Measurements from ENCODE around the gene DNAH14. TPM values are rescaled to one million over a fixed set of nuclear protein-coding genes. Genes with fewer than 3 reads are reported as not detected.
"Not testable (repeated sequence)": the region's sequence is repeated elsewhere in the genome, so short reads cannot be mapped to it uniquely, and the experiment has no call there.

The DNAH14 gene
- total RNA-seq, 1 donor from 2014 or later: 84.7 TPM

DNA sequence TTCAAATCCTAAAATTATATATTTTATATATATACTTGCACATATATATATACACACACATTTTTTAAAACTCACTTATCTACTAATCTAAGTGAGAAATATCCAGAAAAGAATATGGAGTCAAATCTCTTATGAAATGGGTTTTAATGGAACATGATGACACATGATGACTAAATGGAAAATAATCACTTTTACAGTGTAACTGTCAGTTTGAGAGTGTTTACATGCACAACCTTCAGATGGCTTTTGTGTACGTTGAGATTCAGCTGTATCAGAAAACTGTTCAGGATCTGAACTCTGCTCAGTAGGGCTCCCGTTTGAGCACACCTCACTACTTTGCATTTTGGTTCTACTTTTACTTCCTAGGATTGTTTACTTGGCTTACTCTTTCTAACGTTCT, 189.8 kb downstream of the DNAH14 start:
- peaks cover 11% of the 10 kb centered on the region for H3K36me3 Mint-ChIP-seq
- H3K27ac Mint-ChIP-seq: no peak overlapping the region
- TF ChIP-seq CTCF (IDR thresholded peaks at IDR 0.05; ENCODE audit: unreplicated experiment): no peak
- H3K27me3 Mint-ChIP-seq (ENCODE audit: low read depth): no peaks in the 10 kb centered on the region
- peaks cover 2% of the 10 kb centered on the region for H3K4me1 Mint-ChIP-seq
- peaks cover 3% of the 10 kb centered on the region for H3K9me3 Mint-ChIP-seq
- no peak overlapping the region for H3K4me3 Mint-ChIP-seq
- no peak for DNase-seq (ENCODE audit: low spot score in 2 of 2, unreplicated experiment in 2 of 2)

DNA sequence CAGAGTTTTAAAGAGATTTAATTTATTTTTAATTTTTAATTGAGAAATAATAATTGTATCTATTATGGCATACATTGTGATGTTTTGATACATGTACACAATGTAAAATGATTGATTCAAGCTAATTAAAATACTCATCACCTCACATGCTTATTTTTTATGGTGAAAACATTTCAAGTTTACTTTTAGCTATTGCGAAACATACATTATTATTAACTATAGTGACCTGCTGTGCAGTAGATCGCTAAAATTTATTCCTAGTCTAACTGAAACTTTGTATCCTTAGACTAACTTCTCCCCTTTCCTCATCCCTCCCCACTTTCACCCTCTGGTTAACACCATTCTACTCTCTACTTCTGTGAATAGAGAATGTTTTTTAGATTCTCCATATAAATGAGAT, 191.6 kb downstream of the DNAH14 start:
- DNase-seq (ENCODE audit: low spot score in 2 of 2, unreplicated experiment in 2 of 2): no peak
- no peaks in the 10 kb centered on the region for H3K27me3 Mint-ChIP-seq (ENCODE audit: low read depth)
- peaks cover 21% of the 10 kb centered on the region for H3K9me3 Mint-ChIP-seq
- TF ChIP-seq CTCF (IDR thresholded peaks at IDR 0.05; ENCODE audit: unreplicated experiment): no peak
- no peak overlapping the region for H3K27ac Mint-ChIP-seq
- no peak overlapping the region for H3K4me3 Mint-ChIP-seq
- peaks cover 2% of the 10 kb centered on the region for H3K4me1 Mint-ChIP-seq
- H3K36me3 Mint-ChIP-seq: peaks cover 28% of the 10 kb centered on the region

DNA sequence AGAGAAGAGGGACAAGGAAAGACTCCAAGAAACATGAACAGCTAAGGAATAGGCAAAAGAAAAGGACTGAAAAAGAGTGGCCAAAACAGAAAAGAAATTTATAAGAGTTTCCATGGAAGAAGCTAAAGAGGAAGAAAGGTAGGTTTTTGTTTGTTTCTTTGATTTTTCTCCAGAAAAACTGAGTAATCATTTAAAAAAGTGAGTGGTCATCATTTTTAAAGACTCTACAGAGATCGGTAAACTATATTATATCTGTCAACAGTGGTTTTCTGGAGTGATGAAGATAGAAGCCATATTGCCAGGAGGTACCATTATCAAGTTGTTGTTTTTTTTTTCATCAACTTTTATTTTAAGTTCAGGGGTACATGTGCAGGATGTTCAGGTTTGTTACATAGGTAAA, 202.4 kb downstream of the DNAH14 start:
- no peak overlapping the region for H3K27ac Mint-ChIP-seq
- H3K27me3 Mint-ChIP-seq (ENCODE audit: low read depth): no peaks in the 10 kb centered on the region
- H3K36me3 Mint-ChIP-seq: peaks cover 63% of the 10 kb centered on the region
- H3K4me3 Mint-ChIP-seq: no peak overlapping the region
- H3K4me1 Mint-ChIP-seq: no peaks in the 10 kb centered on the region
- peaks cover 44% of the 10 kb centered on the region for H3K9me3 Mint-ChIP-seq
- no peak for TF ChIP-seq CTCF (IDR thresholded peaks at IDR 0.05; ENCODE audit: unreplicated experiment)
- no peak for DNase-seq (ENCODE audit: low spot score in 2 of 2, unreplicated experiment in 2 of 2)

DNA sequence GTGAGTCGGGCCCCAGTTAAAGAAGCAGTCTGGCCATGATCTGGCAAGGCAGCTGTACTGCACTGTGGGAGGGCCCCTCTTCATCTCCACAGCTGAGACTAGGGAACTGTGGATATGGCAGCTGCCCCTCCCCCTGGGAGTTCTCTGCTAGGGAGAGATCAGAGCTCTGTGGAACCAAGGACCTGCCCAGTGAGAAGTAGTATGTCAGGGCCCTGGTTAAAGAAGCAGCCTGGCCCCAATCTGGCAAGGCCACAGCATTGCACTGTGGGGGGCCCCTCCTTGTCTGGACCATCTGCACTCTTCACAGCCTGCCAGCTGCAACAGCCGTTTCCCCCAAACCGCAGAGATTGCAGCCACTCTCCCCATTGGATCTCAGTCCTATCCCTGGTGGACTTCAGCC, 208.5 kb downstream of the DNAH14 start:
- H3K9me3 Mint-ChIP-seq: peaks cover 23% of the 10 kb centered on the region
- H3K4me1 Mint-ChIP-seq: no peaks in the 10 kb centered on the region
- H3K4me3 Mint-ChIP-seq: no peak overlapping the region
- H3K27ac Mint-ChIP-seq: no peak overlapping the region
- peaks cover 44% of the 10 kb centered on the region for H3K36me3 Mint-ChIP-seq
- DNase-seq (ENCODE audit: low spot score in 2 of 2, unreplicated experiment in 2 of 2): no peak
- TF ChIP-seq CTCF (IDR thresholded peaks at IDR 0.05; ENCODE audit: unreplicated experiment): no peak
- H3K27me3 Mint-ChIP-seq (ENCODE audit: low read depth): no peaks in the 10 kb centered on the region

GRCh38 chr1:225143001-225143400, 213.5 kb downstream of the DNAH14 start:
- no peak for DNase-seq (ENCODE audit: low spot score in 2 of 2, unreplicated experiment in 2 of 2)
- no peak for TF ChIP-seq CTCF (IDR thresholded peaks at IDR 0.05; ENCODE audit: unreplicated experiment)
- Mint-ChIP-seq H3K27ac (no peak overlapping the region), H3K4me3 (no peak overlapping the region), H3K36me3 (peaks cover 9% of the 10 kb centered on the region), H3K27me3 (ENCODE audit: low read depth) (no peaks in the 10 kb centered on the region), H3K4me1 (no peaks in the 10 kb centered on the region), H3K9me3 (peaks cover 4% of the 10 kb centered on the region)

DNA sequence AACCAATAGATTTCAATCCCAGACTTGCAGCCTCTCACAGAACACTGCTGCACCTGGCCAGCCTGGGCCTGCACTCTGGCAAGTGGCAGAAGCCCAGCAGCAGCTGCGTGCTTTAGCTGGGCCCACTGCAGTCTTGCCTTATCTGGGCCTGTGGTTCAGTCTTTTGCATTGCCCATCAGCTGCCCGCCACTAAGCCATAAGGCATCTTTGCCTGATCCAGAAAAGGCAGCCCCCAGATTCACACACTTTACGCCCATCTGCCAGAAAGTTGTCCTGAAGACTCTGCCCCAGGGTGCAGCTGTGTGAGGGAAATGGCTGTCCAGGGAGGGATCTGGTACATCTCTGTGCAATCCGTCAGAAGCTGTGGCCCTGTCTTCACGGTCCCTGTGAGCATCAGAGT, 217.0 kb downstream of the DNAH14 start:
- no peak overlapping the region for H3K27ac Mint-ChIP-seq
- peaks cover 17% of the 10 kb centered on the region for H3K36me3 Mint-ChIP-seq
- no peak for TF ChIP-seq CTCF (IDR thresholded peaks at IDR 0.05; ENCODE audit: unreplicated experiment)
- no peaks in the 10 kb centered on the region for H3K27me3 Mint-ChIP-seq (ENCODE audit: low read depth)
- H3K4me1 Mint-ChIP-seq: no peaks in the 10 kb centered on the region
- peaks cover 11% of the 10 kb centered on the region for H3K9me3 Mint-ChIP-seq
- DNase-seq (ENCODE audit: low spot score in 2 of 2, unreplicated experiment in 2 of 2): no peak
- no peak overlapping the region for H3K4me3 Mint-ChIP-seq

- peaks cover 20% of the 10 kb centered on the region for H3K36me3 Mint-ChIP-seq
- not testable (repeated sequence) for H3K4me1 Mint-ChIP-seq; H3K27me3 Mint-ChIP-seq (ENCODE audit: low read depth); H3K4me3 Mint-ChIP-seq; DNase-seq (ENCODE audit: low spot score in 2 of 2, unreplicated experiment in 2 of 2); H3K27ac Mint-ChIP-seq
- peaks cover 11% of the 10 kb centered on the region for H3K9me3 Mint-ChIP-seq
Observed at GRCh38 chr1:225147791-225148190, 218.3 kb downstream of the DNAH14 start.

Measured in mesothelial cell of epicardium (in vitro differentiated cells).